GM18507 (cell line): Measurements from ENCODE around the gene MTRF1.

Source experiments
- DNase-seq: peaks from one replicate; pipeline ENCODE4 v3.0.0; 2011; ENCODE audit warnings: low read depth; ENCODE audit not compliant: insufficient read length; ENCODE audit errors: extremely low spot score
- FAIRE-seq: peaks from 2 replicates; lab custom pipeline; 2011; peaks lifted over from hg19 to GRCh38; lab: Jason Lieb, UNC

The MTRF1 gene

GRCh38 chr13:41231786-41232185, 31.6 kb downstream of the MTRF1 start:
- FAIRE-seq: peak; percentile 35
- no peak for DNase-seq

DNA sequence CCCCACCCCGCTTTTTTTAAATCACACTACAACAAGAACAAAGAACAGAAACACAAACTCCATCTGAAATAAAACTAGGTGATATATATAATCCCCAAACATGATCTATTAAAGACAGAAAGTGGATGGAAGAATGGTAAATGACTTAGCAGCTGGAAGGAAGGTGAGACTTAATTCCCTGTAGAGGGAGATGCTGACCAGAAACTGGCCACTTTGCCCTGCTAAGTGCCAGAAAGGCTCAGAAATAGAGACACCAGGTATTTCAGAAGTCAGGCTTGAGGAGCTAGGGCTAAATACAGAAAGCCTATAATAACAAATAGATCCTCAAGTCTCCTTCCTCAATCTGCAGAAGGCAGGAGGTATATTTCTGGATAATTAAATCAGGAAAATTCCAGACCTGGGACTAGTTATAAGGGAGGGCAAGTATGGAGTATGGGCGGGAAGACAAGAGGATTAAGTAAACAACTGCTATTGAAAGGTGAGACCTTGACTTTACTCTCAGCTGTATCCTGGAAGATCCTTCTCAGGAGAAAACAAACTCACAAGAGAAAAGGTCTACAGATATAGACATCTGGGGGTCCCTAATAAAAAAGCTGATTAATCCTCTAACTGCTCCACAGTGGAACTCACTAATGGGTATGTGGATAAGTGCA, 32.2 kb downstream of the MTRF1 start:
- no peak for DNase-seq
- FAIRE-seq: no peak

GRCh38 chr13:41229356-41229755, 34.0 kb downstream of the MTRF1 start:
- DNase-seq: no peak
- FAIRE-seq: no peak

DNA sequence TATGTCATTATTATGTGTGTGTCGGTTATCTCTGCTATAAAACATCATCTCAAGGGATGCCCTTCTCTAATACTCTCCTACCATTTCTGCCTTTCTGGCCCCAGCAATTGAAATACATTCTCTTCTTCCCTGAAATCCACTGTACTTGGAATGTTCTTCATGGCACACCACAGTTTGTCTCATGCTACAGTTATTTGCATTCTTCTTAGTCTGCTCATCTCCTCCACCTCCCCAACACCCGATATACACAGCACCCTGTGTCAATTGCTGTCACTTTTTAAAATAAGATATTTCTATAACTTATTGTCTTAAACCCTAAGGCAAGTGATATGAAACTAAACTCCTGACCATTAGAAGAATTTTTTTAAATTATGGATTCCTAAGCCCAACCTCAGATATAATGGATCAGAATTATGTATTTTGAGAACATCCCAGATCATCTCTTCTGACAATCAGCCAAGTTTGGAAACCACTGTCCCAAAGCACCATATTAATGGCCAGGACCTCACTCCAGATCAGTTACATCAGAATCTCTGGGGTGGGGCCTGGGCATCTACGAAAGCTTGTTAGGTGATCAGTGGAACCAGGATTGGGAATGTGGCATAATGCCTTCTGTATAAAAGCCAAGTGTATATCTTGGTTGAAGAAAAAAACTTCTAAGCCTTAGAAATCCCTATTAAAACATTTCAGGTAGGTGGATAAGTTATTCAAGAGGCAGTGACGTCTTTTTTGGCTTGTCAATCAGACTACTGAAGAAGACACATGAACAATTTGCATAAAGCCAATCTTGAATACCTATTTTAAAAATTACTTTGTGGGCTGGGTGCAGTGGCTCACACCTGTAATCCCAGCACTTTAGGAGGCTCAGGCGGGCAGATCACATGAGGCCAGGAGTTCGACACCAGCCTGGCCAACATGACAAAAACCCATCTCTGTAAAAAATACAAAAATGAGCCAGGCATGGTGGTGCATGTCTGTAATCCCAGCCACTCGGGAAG, 39.0 kb downstream of the MTRF1 start:
- DNase-seq (no peak), FAIRE-seq (no peak)

DNA sequence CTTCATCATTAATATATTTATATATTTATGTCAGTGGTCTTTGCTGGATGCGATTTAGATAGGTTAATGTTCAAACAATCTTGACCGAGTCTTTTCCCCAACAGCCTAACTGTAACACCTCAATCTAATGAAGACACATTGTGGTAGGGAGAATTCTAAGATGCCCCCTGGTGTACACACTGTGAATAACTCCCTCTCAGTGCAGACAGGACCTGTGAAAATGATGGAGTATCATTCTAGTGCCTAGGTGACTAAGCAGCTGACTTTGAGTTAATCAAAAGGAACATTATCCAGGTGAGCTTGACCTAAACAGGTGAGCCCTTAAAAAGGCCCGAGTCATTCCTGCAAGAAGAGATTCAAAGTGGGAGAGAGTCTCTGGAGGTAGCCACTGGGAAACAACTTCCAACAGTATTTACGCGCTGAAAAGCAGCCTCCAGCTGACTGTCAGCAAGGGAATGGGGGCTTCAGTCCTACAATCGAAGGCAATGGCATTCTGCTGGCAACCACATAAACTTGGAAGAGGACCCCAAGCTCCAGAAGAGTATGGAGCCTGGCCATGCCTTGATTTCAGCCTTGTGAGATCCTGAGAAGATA, 41.0 kb downstream of the MTRF1 start:
- DNase-seq (peak; percentile 43), FAIRE-seq (peak; percentile 90)

DNA sequence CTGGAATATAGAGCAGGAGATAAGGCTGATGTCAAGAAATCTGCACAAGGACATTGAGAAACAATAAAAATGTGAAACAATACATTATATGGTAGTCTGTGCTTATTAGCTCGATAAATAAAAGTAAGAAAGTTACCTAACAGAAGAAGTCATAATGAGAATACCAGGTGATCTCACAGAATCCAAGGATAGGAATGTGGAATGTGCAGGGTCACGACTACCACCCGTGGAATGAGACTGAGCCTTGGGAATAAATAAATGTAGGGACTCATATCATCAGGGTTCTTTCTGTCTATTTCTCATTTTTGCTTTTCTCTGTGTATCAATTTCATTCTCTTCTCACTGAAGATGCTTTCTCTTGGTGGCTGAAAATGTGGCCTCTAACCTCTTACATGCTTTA, 43.0 kb downstream of the MTRF1 start:
- DNase-seq (no peak), FAIRE-seq (no peak)

DNA sequence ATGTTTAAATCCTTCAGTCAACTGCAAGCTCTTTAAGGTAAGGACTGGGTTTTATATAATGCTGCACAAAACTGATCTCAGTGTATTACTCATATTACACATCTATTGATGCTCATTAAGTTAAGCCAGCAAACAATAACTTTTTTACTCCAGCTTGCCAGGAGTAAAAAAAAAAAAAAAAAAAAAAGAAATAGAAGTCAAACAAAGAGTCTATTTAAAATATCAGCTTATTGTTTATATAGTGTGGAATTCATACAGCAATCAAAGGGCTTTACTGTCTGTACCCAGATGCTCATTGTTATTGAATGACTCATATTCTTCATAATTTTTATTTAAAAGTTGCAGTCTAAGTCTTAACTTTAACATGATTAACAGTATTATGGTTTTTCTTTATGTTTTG, 47.2 kb downstream of the MTRF1 start:
- no peak for FAIRE-seq
- no peak for DNase-seq

- DNase-seq (no peak), FAIRE-seq (no peak)
Observed at GRCh38 chr13:41213919-41214318, 49.5 kb downstream of the MTRF1 start.

GRCh38 chr13:41213316-41213715, 50.1 kb downstream of the MTRF1 start:
- no peak for DNase-seq
- FAIRE-seq: no peak

- FAIRE-seq (no peak), DNase-seq (no peak)
Observed at GRCh38 chr13:41212881-41213280, 50.5 kb downstream of the MTRF1 start.

GRCh38 chr13:41211062-41211461, 52.3 kb downstream of the MTRF1 start:
- no peak for FAIRE-seq
- no peak for DNase-seq

DNA sequence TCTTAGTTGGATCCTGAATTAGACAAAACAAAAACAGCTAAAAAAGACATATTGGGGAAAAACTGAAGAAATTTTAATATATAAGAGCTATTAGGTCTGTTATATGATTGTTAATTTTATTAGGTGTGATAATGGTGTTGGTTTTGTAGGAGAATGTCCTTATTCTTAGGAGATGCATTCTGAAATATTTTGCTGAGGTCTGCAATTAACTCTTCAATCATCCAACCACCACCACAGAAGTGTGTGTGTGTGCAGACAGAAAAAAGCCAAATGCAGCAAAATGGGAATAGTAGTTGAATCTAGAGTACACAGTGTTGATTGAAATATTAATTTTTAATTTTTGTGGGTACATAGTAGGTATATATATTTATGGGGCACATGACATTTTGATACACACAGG, 56.9 kb downstream of the MTRF1 start:
- FAIRE-seq: no peak
- DNase-seq: no peak

DNA sequence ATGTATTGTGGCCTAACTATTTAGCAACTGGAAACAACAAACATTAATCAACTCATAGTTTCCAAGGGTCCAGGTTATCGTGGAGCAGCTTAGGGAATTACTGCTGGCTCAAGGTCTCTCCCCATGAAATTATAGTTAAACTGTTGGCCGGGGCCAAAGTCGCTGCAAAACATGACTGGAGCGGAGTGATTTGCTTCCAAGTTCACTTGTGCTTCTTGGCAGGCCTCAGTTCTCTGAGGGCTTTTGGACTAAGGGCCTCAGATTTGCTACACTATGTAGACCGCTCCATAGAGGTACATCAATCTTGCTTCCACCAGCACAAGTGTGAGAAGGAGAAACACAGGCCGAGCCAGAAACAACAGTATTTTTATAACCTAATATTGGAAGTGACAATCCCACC, 59.6 kb downstream of the MTRF1 start:
- FAIRE-seq (no peak), DNase-seq (no peak)

DNA sequence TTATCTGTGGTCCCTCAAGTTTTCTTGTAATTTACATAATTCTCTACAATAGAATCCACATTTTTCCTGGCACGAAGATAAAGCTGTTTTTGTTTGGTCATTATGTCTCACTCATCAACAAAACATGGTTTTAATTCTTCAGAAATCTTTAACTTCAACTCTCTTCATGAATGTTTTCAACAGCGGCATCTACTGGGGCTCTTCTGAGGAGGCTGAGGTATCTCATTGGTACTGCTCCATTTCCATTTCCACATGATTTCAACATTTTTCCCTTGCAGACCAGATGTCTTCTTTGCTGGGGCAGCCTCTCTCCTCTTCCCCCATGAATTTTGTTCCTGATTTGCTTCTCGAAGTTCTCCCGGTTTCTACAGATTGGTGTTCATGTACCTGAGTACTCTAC, 63.2 kb downstream of the MTRF1 start:
- FAIRE-seq: no peak
- DNase-seq: no peak

GRCh38 chr13:41199526-41199925, 63.9 kb downstream of the MTRF1 start:
- FAIRE-seq: peak; percentile 54
- DNase-seq: no peak

DNA sequence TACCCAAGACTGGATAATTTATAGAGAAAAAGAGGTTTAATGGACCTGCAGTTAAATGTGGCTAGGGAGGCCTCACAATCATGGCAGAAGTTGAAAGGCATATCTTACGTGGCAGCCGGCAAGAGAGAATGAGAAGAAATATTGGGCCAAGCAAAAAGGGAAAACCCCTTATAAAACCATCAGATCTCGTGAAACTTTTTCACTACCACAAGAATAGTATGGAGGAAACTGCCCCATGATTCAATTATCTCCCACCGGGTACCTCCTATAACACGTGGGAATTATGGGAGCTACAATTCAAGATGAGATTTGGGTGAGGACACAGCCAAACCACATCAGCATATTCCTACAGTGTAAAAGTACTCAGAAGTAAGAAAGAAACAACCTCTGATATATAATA, 64.3 kb downstream of the MTRF1 start:
- FAIRE-seq (peak; percentile 56), DNase-seq (no peak)

GRCh38 chr13:41196620-41197019, 66.8 kb downstream of the MTRF1 start:
- no peak for DNase-seq

DNA sequence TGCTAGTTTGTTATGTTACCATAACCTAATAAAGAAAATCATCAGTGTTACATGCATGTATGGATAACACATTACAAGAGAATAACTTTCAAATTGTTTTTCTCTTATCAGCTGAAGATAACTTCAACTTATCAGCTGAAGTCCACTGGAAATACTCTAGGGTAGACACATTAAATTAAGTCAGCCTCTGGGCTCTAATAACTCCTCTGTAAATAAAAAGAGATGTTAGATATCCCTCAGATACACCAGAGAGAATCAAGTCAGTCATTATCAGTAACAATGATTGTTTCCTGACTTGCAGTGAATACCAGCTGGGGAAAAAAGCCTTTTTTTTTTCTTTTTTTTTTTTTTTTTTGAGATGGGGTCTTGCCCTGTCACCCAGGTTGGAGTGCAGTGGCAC, 67.4 kb downstream of the MTRF1 start:
- no peak for FAIRE-seq

More at GRCh38 chr13:41196620-41197019, 66.8 kb downstream of the MTRF1 start:
- FAIRE-seq: no peak

DNA sequence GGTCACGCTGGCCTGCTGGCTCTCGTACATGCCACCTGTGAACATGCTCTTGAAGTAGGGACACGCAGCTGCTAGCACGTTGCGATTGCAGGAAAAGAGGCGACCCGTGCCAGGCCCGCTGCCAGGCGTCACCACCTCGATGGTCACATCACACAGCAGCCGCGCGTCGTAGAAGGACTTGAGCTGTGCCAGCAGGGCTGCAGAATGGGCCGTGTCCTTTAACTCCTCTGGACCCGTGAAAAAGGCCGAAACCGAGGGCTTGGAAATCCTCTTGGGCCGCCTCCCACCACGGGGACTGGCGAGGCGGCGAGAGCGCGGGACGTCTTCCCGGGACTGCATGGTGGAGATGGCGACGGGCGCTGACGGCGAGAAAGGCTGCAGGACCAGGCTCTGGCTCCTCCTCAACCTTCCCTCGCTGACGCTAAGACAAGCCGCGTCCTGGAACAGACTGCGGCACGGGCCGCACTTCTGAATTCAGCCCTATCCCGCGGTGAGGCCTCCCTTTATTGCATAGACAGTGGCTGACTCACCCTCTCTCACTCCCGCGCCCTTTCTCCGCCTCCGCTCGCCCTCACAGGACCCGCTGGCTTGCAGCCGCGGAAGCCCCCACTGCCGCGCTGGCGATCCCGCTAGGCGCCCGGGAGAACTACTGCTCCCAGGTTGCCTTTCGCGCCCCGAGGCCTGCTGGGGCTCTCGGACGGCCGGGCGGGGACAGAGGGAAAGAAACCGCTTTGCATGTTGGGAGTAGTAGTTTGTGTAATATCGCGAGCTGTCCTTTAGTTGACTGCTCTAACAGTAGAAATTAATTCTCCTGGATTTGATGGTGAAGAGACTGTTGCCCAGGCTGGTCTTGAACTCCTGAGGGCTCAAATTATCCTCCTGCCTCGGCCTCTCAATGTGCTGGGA, 69.2 kb downstream of the MTRF1 start, which contains the start of gene KBTBD7:
Gene KBTBD7 (minus strand): TSS at position 651 of the 906 bp plus-strand sequence. CDS start 312 bp downstream, at position 339.
- peak; percentile 90 for FAIRE-seq
- DNase-seq: peak; percentile 79

More for the DNA sequence above, 67.4 kb downstream of the MTRF1 start:
- DNase-seq: no peak
